CD4-positive, alpha-beta T cell treated with Interleukin-15 for 1 hour (primary cell): Measurements from ENCODE around the gene CCRL2.
A peak's percentile ranks its signal among the peaks of the same experiment; 100 is the strongest.
"Not testable (repeated sequence)": the region's sequence is repeated elsewhere in the genome, so short reads cannot be mapped to it uniquely, and the experiment has no call there.

ENCODE experiments used
- DNase-seq: peaks from one replicate; pipeline ENCODE4 v3.0.0-alpha.2; 2020

The CCRL2 gene

GRCh38 chr3:46429671-46430070, 22.6 kb downstream of the CCRL2 start:
- no peak for DNase-seq

- DNase-seq = not testable (repeated sequence)
Observed at GRCh38 chr3:46430879-46431278, 23.8 kb downstream of the CCRL2 start.

GRCh38 chr3:46431905-46432304, 24.8 kb downstream of the CCRL2 start:
- not testable (repeated sequence) for DNase-seq

GRCh38 chr3:46433118-46433517, 26.1 kb downstream of the CCRL2 start:
- DNase-seq = not testable (repeated sequence)

GRCh38 chr3:46433841-46434240, 26.8 kb downstream of the CCRL2 start:
- DNase-seq = no peak

GRCh38 chr3:46435081-46435726, 28.1 kb downstream of the CCRL2 start:
- no peak for DNase-seq

GRCh38 chr3:46438831-46439230, 31.8 kb downstream of the CCRL2 start:
- no peak for DNase-seq

GRCh38 chr3:46440531-46441294, 33.7 kb downstream of the CCRL2 start:
- DNase-seq = peak; percentile 46

GRCh38 chr3:46442576-46443530, 35.8 kb downstream of the CCRL2 start:
- DNase-seq = no peak

GRCh38 chr3:46447228-46447985, 40.3 kb downstream of the CCRL2 start:
- DNase-seq = no peak

- no peak for DNase-seq
Observed at GRCh38 chr3:46448721-46449120, 41.7 kb downstream of the CCRL2 start.

- no peak for DNase-seq
Observed at GRCh38 chr3:46449755-46450552, 42.9 kb downstream of the CCRL2 start.

GRCh38 chr3:46453526-46454208, 46.6 kb downstream of the CCRL2 start:
- DNase-seq = no peak

GRCh38 chr3:46454209-46454595, 47.1 kb downstream of the CCRL2 start:
- no peak for DNase-seq

GRCh38 chr3:46454606-46455005, 47.5 kb downstream of the CCRL2 start:
- DNase-seq = no peak

- DNase-seq = no peak
Observed at GRCh38 chr3:46455231-46456115, 48.4 kb downstream of the CCRL2 start.

GRCh38 chr3:46456118-46456517, 49.1 kb downstream of the CCRL2 start:
- no peak for DNase-seq
